Measurements from ENCODE around the gene PCDH17.

PCDH17 gene, protein sequence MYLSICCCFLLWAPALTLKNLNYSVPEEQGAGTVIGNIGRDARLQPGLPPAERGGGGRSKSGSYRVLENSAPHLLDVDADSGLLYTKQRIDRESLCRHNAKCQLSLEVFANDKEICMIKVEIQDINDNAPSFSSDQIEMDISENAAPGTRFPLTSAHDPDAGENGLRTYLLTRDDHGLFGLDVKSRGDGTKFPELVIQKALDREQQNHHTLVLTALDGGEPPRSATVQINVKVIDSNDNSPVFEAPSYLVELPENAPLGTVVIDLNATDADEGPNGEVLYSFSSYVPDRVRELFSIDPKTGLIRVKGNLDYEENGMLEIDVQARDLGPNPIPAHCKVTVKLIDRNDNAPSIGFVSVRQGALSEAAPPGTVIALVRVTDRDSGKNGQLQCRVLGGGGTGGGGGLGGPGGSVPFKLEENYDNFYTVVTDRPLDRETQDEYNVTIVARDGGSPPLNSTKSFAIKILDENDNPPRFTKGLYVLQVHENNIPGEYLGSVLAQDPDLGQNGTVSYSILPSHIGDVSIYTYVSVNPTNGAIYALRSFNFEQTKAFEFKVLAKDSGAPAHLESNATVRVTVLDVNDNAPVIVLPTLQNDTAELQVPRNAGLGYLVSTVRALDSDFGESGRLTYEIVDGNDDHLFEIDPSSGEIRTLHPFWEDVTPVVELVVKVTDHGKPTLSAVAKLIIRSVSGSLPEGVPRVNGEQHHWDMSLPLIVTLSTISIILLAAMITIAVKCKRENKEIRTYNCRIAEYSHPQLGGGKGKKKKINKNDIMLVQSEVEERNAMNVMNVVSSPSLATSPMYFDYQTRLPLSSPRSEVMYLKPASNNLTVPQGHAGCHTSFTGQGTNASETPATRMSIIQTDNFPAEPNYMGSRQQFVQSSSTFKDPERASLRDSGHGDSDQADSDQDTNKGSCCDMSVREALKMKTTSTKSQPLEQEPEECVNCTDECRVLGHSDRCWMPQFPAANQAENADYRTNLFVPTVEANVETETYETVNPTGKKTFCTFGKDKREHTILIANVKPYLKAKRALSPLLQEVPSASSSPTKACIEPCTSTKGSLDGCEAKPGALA (N-terminal part only)

DNA sequence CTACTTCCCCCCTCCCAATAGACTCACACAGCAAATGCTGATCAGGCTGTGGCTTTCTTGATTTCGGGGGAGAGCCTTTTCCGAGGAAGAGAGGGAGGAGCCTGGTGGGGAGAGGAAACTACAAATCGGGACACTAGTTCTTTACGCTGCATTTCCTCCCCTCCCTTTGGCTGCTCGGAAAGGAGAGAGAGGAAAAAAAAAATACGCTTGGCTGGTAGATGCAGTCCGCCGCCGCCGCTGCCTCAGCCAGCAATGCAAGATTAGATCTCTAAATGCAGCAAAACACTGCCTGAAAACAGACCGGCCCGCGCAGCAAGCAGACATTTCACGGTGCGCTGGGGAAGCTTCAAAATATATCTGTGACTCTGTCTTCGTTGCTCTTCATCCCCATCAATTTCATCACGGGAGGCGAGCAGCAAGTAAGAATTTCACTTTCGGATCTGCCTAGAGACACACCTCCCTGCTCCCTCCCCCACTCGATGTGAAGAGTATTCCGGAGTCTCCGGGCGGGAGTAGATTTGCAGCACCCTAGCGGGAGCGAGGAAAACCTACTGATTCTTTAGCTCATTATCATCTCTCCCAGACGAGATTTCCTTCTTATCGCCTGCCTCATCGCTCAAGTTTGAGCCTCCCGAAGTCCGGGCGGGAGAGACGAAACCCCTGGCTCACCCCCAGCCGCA lies at the start of gene PCDH17:
PCDH17 (plus strand) TSS at position 149 of the 680 bp plus-strand sequence. CDS start 803 bp downstream, outside the sequence.
- peak; percentile 85 for DNase-seq

DNA sequence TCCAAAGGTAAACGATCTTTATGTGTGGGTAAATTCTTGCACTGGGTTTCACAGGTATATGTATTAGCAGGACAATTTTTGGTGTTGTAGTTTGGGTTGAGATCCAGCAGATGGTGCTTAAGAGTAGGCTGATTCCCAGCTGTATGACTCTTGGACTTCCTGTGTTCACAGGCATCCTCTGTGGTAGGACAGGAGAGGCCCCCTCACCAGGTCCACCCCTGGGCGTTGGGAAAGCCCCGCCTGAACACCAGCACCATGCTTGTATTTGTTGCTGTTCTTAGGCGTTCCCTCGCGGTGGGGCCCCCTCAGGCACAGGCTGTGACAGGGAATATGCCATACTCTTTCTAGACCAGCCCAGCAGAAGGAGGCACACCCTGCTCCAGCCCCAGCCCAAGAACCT lies 49.5 kb upstream of the PCDH17 start:
- DNase-seq, result no peak

DNA sequence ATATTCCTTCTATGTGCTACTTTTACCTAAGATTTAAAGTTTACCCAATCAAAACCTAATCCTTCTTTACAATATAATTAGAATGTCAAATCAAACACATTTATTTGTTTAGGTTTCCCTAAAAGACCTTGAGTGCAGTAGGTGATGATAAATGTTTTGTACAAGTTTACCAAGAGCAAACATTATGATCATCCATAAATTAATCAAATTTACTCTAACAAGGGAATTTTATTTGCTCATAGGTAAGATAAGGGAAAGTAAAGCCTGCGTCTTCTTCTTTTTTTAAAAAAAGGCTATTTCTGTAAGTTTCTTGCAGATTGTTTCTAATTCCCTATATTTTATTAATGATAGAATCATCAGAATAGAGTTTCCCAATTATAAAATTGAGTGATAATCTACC lies 48.0 kb upstream of the PCDH17 start:
- no peak for DNase-seq

DNA sequence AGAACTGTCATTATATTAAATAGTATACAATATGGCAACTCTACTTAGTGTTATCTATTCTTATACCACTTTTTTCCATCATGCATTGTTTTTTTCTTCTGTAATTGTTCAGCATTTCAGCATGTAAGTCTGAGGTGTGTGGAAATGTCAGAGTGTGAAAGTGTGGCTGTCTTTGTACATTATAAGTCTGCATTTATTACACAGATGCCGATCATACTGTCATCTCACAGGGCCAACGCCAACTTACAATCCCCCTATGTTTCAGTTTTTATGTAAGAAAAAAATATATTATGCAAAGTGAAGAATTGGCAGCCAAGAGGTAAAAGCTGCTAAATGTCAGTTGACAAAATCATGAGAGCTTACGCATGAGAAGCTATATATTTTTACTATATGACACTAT lies 42.9 kb upstream of the PCDH17 start:
- no peak for DNase-seq

DNA sequence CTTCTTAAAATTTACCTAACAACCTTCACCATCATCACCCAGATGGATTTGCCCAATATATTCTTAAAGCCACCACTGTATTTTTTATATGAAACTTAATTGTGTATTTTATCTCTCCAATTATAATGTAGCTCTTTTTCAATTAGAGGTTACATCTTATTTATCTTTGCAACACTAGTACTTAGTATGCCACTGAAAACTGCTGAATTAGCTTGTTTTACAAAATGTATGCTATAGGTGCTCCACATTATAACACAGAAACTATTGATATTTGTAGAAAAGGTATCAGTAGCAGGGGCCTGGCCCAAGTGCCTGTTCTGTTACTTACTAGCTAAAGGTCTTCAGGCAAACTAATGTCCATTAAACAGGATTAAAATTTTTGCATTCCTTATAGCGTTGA lies 35.8 kb upstream of the PCDH17 start:
- DNase-seq, result no peak

DNA sequence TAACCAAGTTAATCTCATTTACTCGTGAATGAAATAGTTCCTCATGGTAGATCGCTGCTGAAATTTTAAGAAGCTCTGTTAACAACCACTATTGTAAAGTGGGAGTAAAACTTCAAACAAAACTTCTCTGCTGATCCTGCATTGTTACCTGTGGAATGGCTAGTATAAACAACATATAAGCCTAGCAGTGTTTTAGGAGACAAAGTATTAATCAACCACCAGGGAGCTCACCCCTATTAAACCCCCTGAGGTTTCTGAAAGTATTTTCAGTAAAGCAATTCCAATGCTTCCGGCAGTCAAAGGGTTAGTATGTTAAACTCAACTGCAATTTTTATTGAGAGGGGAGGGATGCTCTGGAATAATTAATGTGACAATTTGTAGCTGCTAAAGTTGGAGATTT lies 30.0 kb upstream of the PCDH17 start:
- DNase-seq, result no peak

DNA sequence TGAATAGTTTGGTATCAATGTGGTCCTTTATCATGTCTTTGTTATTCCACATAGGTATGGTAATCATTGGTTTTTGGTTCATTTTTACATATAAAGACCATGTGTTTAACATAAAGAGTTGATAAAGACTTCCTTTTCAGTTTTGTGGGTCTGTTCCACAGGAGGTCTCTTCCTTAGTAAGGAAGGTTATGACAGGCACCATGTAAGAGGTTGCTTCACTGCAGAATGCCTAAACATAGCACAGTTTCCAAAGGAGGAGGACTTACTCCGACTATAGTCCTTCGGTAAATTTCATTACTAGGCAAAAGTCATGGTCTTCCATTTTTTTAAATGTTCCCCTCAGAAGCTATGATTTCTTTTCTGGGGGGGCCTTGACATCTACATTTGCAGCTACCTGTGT lies 27.1 kb upstream of the PCDH17 start:
- DNase-seq, result no peak

DNA sequence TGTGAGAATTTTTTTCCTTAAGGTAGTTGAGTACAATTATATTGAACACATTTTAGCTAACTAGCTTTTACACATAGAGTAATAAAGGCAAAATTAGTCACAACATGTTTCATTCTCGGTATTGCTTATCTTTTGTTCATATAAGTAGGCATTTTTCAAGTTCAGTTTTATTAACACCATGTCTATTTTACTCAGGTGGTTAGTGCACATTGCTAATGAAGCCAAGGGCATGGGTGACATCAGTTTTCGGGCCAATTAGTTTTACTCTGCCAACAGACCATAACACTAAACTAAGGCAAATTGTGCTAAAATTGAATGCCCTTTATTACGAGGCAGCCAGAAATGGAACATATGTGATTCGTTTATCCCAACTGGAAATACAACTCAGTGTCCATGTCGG lies 19.6 kb upstream of the PCDH17 start:
- no peak for DNase-seq

DNA sequence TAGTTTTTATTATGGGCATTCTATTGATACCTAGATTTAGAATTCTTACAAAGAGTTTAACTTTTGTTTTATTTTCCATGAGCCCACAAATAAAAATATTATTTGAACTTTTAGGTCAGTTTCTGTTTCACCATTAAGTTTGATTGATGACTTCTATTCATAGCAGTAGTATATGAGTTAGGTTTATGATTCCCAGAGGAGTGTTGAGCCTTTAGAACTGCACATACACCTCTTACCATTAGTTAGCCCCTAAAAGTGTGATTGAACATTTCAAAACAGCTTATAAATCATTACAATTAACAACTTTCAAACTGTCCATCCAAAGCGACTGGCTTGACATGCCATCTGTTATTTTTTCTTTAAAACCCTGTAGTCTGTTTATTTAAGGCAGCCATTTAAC lies 19.0 kb upstream of the PCDH17 start:
- no peak for DNase-seq

DNA sequence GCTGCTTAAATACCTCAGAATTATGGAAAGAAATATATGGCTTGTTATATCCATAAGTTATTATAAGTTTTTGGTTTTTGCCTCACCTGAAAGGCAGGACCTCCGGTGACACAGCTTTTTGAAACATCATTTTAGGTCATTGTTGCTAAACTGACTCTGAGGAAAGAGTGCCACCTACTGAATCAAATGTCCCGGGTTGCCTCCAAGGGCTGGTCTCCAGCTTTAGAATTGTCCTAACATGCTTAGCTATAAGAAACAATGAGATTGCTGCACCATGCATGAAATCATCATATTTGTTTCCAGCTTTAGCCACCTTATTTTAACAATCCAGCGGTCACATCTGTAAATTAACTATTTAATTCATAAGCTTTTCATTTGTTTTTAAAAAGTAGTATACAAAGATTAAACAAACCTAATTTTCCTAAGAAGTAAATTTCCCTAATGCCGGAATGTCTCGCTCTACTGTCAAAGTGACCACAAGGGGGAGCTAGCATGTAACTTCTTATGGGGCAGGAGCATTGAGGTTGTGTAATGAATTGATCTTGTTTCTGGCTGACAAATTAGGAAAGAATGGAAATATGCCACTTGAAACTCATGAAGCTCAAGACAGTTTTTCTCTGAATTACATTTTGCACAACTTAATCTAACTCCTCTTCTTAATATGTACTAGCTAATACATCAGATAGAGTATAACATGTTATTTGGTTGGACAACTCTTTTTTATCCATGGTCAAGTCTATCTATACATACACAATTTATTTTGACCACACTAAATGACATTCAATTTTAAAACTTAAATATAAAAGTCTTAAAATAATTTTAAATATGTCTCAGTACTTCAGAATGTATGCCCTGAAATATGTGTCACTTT lies 6.7 kb upstream of the PCDH17 start:
- DNase-seq, result peak; percentile 83

DNA sequence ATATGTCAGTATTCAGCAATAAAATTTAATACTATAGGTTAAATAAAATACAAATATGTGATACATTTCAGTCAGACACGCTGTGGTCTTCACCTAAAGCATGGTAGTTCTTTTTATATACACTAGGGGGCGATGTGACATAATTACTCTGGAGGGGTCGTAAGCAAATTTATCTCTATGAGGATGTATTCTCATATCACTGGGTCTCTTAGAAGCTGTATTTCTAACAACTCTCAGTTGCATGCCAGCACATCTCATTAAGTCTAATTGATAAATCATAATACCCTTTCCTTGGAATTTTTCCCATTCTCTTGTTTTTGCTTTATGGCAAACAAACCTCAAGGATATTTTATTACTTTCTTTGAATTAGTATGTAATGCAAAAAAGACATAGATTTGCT lies 3.9 kb upstream of the PCDH17 start:
- peak; percentile 82 for DNase-seq

DNA sequence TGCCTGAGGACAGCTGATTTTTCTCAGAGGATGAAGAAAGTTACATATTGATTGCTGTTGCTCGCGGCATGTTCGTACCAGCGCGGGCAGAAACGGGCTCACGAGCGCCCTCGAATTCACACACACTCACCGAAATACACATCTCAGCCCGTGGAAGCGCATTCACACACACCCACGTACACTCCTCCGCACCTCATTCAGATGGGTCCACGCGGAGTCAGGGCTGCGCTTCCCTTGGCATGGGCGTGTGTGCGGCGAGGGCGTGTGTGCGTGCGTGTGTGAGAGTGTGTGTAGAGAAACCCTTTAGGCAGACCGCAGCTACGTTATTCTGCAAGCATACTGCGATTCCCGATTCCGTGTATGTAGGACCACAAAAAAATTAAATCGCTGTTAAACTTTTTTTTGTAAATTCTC lies 2.1 kb upstream of the PCDH17 start:
- peak; percentile 78 for DNase-seq

DNA sequence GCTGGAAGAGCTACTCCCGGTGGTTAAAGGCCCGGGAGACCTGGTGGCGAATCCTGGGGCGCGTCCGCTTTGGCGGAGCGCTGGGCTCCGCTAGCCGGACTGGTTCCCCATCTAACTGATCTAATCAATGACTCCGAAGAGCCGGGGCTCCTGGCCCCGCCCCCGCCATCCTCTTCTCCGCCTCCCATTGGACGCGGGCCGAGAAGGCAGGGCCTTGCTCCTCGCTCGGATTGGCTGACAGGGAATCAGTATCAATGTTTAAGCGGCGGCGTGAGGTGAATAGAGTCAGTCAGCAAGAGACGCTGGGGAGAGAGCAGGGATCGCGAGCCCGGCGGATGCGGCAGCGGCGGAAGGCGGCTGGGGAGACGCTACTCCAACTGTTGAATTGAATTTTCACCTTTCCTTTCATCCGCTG lies 1.7 kb upstream of the PCDH17 start:
- DNase-seq, result peak; percentile 99

DNA sequence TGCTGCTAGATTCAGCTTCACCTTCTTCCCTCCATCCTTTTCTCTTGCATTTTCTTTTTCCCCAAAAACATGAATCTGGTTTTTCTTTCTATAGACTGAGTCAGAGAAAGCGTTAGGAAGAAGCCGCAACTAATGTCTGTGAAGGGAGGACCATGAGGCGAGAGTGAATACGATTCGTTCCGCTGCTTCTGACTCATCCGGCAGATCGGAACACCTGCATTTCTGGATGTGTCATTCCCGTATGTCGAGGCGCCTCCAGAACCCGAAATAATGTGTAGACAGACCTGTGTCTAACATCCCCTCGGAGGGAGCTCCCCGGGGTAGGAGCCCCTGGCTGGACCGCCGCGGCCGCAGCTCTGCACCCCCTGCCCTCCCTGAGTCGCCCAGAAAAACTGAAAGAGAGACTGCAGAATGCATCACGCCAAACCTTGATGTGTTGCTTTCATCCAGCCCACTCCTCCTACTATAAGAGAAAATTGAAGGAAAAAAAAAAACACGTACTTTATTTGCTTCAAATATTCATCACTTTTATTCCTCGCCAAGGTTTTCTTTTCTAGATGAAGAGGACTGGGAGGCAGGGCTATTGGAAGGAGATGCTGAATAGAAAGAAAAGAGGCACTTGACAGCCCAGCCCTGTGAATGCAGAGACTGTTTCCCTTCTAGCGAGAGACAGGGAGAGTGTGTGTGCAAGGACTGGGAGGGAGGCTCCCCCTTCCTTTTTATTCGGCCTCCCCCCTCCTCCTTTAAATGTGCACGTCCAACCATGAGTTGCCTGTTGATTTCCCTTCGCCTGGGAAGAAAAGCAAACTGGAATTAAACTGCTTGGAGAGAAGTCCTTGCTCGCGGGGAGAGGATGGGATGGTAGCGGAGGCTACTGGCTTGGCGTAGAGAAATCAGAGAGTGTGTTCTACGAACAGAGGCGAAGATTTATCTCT lies 616 bp upstream of the PCDH17 start:
- DNase-seq, result peak; percentile 78

DNA sequence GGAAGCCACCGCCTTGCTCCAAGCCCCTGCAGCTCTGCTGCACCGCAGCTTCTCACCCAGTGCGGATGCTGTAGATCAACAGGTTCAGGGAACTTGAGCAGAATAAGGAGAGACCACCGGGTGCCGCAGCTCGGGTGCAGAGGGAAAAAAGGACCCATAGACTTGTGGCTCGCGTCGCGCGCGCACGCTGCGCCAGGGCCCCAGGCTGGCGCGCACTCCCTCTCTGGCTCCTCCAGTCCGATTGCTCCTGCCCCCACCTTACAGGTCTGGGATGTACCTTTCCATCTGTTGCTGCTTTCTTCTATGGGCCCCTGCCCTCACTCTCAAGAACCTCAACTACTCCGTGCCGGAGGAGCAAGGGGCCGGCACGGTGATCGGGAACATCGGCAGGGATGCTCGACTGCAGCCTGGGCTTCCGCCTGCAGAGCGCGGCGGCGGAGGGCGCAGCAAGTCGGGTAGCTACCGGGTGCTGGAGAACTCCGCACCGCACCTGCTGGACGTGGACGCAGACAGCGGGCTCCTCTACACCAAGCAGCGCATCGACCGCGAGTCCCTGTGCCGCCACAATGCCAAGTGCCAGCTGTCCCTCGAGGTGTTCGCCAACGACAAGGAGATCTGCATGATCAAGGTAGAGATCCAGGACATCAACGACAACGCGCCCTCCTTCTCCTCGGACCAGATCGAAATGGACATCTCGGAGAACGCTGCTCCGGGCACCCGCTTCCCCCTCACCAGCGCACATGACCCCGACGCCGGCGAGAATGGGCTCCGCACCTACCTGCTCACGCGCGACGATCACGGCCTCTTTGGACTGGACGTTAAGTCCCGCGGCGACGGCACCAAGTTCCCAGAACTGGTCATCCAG lies 964 bp downstream of the PCDH17 start:
- DNase-seq, result no peak

DNA sequence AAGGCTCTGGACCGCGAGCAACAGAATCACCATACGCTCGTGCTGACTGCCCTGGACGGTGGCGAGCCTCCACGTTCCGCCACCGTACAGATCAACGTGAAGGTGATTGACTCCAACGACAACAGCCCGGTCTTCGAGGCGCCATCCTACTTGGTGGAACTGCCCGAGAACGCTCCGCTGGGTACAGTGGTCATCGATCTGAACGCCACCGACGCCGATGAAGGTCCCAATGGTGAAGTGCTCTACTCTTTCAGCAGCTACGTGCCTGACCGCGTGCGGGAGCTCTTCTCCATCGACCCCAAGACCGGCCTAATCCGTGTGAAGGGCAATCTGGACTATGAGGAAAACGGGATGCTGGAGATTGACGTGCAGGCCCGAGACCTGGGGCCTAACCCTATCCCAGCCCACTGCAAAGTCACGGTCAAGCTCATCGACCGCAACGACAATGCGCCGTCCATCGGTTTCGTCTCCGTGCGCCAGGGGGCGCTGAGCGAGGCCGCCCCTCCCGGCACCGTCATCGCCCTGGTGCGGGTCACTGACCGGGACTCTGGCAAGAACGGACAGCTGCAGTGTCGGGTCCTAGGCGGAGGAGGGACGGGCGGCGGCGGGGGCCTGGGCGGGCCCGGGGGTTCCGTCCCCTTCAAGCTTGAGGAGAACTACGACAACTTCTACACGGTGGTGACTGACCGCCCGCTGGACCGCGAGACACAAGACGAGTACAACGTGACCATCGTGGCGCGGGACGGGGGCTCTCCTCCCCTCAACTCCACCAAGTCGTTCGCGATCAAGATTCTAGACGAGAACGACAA lies 1.8 kb downstream of the PCDH17 start:
- no peak for DNase-seq

DNA sequence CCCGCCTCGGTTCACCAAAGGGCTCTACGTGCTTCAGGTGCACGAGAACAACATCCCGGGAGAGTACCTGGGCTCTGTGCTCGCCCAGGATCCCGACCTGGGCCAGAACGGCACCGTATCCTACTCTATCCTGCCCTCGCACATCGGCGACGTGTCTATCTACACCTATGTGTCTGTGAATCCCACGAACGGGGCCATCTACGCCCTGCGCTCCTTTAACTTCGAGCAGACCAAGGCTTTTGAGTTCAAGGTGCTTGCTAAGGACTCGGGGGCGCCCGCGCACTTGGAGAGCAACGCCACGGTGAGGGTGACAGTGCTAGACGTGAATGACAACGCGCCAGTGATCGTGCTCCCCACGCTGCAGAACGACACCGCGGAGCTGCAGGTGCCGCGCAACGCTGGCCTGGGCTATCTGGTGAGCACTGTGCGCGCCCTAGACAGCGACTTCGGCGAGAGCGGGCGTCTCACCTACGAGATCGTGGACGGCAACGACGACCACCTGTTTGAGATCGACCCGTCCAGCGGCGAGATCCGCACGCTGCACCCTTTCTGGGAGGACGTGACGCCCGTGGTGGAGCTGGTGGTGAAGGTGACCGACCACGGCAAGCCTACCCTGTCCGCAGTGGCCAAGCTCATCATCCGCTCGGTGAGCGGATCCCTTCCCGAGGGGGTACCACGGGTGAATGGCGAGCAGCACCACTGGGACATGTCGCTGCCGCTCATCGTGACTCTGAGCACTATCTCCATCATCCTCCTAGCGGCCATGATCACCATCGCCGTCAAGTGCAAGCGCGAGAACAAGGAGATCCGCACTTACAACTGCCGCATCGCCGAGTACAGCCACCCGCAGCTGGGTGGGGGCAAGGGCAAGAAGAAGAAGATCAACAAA lies 2.6 kb downstream of the PCDH17 start:
- no peak for DNase-seq

DNA sequence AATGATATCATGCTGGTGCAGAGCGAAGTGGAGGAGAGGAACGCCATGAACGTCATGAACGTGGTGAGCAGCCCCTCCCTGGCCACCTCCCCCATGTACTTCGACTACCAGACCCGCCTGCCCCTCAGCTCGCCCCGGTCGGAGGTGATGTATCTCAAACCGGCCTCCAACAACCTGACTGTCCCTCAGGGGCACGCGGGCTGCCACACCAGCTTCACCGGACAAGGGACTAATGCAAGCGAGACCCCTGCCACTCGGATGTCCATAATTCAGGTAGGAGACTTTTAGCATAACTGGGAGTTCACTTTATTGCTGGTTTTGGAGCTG lies 3.3 kb downstream of the PCDH17 start:
- no peak for DNase-seq
